ACC112 (cell line): Measurements from ENCODE around the gene CCDC81.
"Not testable (repeated sequence)": the region's sequence is repeated elsewhere in the genome, so short reads cannot be mapped to it uniquely, and the experiment has no call there.

ENCODE experiments used
- H2AFZ ChIP-seq: fragments of 200-600 bp; sonication (generic); one replicate; pipeline ENCODE4 v1.6.0; 2017; ENCODE audit warnings: antibody characterized with exemption, low read length; ENCODE audit not compliant: unreplicated experiment
- H3K27ac ChIP-seq: fragments of 200-600 bp; sonication (generic); 2 replicates; pipeline ENCODE4 v1.5.1; 2014; ENCODE audit warnings: low read depth, mild to moderate bottlenecking, antibody characterized with exemption, low read length, moderate library complexity
- H3K27me3 ChIP-seq: fragments of 200-600 bp; sonication (generic); 2 replicates; pipeline ENCODE4 v1.6.1; 2014; ENCODE audit warnings: mild to moderate bottlenecking, antibody characterized with exemption, low read length, moderate library complexity, mixed read lengths; ENCODE audit not compliant: insufficient read depth
- H3K36me3 ChIP-seq: fragments of 200-600 bp; sonication (generic); 2 replicates; pipeline ENCODE4 v1.6.1; 2016; ENCODE audit warnings: mild to moderate bottlenecking, antibody characterized with exemption, low read length, moderate library complexity, mixed read lengths; ENCODE audit not compliant: insufficient read depth
- H3K4me1 ChIP-seq: fragments of 200-600 bp; sonication (generic); one replicate; pipeline ENCODE4 v1.6.1; 2016; ENCODE audit warnings: low read length, mixed read lengths; ENCODE audit not compliant: insufficient read depth, unreplicated experiment, control insufficient read depth
- H3K4me3 ChIP-seq: fragments of 200-600 bp; sonication (generic); 2 replicates; pipeline ENCODE4 v1.5.1; 2014; ENCODE audit warnings: mild to moderate bottlenecking, low read depth, low read length
- H3K79me2 ChIP-seq: fragments of 200-600 bp; sonication (generic); one replicate; pipeline ENCODE4 v1.6.0; 2016; ENCODE audit warnings: low read length; ENCODE audit not compliant: control insufficient read depth, unreplicated experiment, insufficient read depth

Gene CCDC81

DNA sequence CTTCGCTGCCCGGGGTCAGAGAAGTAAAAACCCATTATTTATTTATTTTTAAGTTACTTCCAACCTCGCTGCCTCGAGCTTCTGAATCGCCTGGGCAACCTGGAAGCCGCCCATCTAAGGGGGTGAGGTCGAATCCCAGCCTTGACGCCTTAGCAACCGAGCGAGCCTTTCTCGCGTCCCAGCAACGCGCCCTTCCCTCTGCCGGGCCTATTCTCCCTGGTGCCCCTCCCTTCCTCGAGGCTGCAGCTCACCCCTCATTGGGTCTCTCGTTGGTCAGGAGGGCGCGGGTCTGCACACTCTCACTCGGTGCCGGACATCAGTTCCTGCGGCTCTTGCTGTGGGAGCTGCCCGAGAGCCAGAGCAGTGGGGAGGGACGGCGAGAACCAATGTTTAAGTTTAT is at the start of gene CCDC81:
Gene CCDC81 (plus strand): TSS at position 302 of the 400 bp plus-strand sequence. CDS start 277 bp downstream, outside the sequence.
- Histone ChIP-seq H3K27ac (no peak within 1 kb of the TSS), H3K4me3 (peak within 1 kb of the TSS; percentile 6; the same call in 1 of the 2 replicates), H3K4me1 (peaks cover 6% of the 10 kb centered on the region), H3K36me3 (no peaks in the 10 kb centered on the region), H3K27me3 (no peaks in the 10 kb centered on the region), H2AFZ (no peak within 1 kb of the TSS), H3K79me2 (no peaks in the 10 kb centered on the region)

DNA sequence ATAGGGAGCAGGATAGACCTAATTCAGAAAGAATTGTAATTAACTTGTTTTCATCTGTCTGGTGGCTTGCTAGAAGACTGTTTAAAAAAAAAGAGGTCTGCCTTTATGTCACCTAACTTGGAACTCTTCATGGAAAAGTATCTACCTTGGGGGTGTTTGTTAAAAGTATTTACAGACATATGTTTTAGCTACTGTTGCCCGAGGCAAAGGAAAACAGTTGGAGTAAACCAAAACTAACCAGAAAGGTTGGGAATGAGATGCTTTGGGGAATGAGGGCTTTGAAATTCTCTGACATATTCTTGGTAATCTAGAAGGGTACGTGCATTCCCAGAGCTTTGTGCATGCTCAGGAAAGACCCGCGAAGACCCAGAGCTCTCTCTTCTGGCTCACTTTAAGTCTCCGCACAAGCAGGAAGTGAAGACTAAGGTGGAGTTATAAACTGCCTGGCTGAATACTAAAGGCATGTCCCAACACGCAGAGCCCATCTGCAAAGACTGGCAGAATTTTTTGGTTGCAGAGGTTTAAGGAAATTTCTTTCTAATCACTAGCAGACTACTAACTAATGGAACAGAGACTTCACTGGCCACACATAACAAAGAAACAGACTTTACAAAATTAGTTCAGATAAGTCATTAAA is 39.4 kb upstream of the CCDC81 start:
- H3K79me2 ChIP-seq: no peaks in the 10 kb centered on the region
- no peaks in the 10 kb centered on the region for H3K4me1 ChIP-seq
- H2AFZ ChIP-seq: no peak overlapping the region
- no peaks in the 10 kb centered on the region for H3K27me3 ChIP-seq
- H3K36me3 ChIP-seq: peaks cover 5% of the 10 kb centered on the region; the same call in 1 of the 2 replicates
- no peak overlapping the region for H3K27ac ChIP-seq
- H3K4me3 ChIP-seq: no peak overlapping the region

DNA sequence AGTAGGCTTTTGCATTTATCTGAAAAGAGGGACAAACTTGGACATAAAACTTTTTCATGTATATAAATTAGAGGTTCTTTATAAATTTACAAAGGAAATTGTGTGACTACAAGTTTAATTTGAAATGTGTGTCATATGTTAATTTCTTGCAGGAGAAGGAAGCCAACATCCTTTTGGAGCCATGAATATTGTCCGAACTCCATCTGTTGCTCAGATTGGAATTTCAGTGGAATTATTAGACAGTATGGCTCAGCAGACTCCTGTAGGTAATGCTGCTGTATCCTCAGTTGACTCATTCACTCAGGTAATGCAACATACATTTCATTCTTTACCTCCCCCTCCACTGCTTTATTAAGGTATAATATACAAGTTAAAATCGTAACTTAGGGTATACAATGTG is 37.5 kb upstream of the CCDC81 start:
- Histone ChIP-seq H3K4me3 (no peak overlapping the region), H3K27ac (no peak overlapping the region), H3K36me3 (peaks cover 5% of the 10 kb centered on the region; the same call in 1 of the 2 replicates), H2AFZ (no peak overlapping the region), H3K79me2 (no peaks in the 10 kb centered on the region), H3K4me1 (no peaks in the 10 kb centered on the region), H3K27me3 (no peaks in the 10 kb centered on the region)

DNA sequence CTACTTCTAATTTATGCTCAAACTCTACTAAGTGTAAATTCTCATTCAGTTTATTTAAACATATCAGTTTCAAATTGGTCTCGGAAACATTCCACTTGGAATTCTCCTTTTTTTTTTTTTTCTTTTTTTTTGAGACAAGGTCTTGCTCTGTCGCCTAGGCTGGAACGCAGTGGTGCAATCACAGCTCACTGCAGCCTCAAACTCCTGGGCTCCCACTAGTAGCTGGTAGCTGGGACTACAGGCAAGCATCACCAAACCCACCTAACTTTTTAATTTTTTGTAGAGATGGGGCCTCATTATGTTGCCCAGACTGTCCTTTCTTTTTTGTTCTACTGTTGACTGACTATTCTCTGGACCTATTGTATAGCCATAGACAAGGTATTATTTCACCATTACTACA is 33.3 kb upstream of the CCDC81 start:
- H3K4me1 ChIP-seq: no peaks in the 10 kb centered on the region
- no peak overlapping the region for H3K27ac ChIP-seq
- no peaks in the 10 kb centered on the region for H3K27me3 ChIP-seq
- peaks cover 1% of the 10 kb centered on the region; the same call in 1 of the 2 replicates for H3K36me3 ChIP-seq
- no peak overlapping the region for H3K4me3 ChIP-seq
- no peak overlapping the region for H2AFZ ChIP-seq
- peaks cover 3% of the 10 kb centered on the region for H3K79me2 ChIP-seq

DNA sequence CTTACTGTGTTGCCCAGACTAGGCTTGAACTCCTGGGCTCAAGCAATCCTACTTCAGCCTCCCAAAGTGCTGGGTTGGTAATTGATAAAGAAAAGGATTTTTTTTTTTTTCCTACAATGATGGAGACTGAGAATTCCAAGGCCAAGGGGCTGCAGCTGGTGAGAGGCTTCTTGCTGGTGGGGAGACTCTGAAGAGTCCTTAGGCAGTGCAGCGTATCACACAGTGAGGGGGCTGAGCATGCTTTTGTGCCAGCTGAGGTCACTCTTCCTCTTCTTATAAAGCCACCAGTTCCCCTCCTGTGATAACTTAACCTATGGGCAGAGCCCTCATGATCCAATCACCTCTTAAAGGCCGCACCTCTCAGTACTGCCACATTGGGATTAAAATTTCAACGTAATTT is 28.2 kb upstream of the CCDC81 start:
- Histone ChIP-seq H3K27me3 (no peaks in the 10 kb centered on the region), H3K4me1 (no peaks in the 10 kb centered on the region), H3K79me2 (peaks cover 3% of the 10 kb centered on the region), H3K27ac (no peak overlapping the region), H2AFZ (no peak overlapping the region), H3K36me3 (no peaks in the 10 kb centered on the region), H3K4me3 (no peak overlapping the region)

DNA sequence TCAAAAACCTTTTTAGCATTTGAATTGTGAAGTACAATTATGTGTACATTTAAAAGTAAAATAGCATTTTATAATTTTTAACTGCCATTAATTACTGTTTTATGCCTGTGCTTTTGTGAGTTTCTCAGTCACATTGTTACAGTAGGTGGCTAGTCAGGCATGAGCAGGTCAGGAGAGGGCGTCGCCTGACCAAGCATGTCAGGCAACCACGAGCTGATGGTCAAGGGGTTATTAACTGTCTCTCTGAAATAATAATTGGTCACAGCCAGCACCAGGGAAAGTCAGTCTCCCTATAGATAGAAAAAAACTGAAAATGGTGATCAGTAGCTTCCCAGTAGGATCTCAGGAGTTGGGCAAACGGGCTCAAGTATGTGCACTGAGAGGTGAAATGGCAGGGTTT is 19.4 kb upstream of the CCDC81 start:
- Histone ChIP-seq H3K27me3 (no peaks in the 10 kb centered on the region), H3K27ac (no peak overlapping the region), H3K79me2 (no peaks in the 10 kb centered on the region), H2AFZ (no peak overlapping the region), H3K36me3 (no peaks in the 10 kb centered on the region), H3K4me1 (no peaks in the 10 kb centered on the region), H3K4me3 (no peak overlapping the region)

DNA sequence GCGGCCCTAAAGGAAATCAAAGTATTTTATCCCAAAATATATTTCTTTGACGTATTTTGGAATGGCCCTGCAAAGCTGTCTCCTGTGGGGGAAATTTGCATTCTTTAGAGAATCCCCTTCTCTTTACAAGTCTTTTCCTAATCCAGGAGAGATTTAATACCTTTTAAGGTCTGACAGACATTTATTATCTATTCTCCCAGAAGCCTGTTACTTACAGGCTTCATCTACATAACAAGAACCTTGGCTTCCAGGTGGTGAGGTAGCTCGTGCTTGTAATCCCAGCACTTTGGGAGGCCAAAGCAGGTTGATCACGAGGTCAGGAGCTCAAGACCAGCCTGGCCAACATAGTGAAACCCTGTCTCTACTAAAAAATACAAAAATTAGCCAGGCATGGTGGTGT is 17.3 kb upstream of the CCDC81 start:
- not testable (repeated sequence) for H3K27ac ChIP-seq, H3K4me3 ChIP-seq, H2AFZ ChIP-seq, H3K36me3 ChIP-seq, H3K79me2 ChIP-seq, H3K27me3 ChIP-seq, H3K4me1 ChIP-seq

DNA sequence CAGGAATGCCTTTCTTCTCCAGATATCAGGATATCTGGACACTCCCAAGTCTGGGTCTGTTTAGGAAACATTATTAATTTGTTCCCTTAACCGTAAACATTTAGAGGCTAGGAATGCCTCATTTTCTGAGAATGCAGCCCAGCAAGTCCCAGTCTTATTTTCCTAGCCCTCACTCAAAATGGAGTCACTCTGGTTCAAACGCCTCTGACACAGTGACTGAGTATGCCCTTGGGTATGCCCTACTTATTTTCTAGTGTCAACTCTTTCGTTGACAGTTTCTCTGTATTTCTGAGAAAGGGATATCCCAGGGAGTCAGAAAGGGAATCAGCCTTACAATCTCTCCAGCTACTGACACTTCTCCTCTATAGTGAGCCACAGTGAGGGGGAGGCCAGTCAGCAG is 16.0 kb upstream of the CCDC81 start:
- Histone ChIP-seq H3K79me2 (no peaks in the 10 kb centered on the region), H3K27ac (no peak overlapping the region), H3K4me1 (no peaks in the 10 kb centered on the region), H2AFZ (no peak overlapping the region), H3K4me3 (no peak overlapping the region), H3K36me3 (no peaks in the 10 kb centered on the region), H3K27me3 (no peaks in the 10 kb centered on the region)

DNA sequence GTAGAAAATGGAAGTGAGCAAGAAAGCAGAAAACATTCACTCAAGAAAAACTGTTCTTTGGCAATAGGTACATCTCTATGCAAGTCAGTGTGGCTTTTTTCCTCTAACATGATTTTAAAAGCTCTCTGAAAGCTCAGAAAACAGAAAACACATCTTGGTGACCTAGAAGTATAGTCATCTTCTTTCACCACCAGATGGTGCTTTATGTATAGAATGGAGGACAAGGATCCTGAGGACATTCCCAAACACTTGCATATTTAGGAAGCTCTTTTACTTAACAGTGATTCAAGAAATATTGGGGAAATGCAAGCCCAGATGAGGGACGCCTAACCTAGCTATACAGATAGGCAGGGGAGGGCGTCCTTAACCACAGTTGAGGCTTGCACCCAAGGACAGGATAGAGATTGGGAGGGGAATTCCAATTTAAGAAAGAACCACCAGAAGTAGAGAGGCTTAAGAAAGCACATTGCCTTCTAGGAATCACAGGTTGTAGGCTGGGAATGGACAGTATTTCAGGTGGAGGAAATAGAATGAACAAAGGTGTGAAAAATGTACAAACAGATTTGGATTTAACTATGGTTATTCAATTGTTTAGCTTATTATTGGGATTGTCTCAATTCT is 13.8 kb upstream of the CCDC81 start:
- no peaks in the 10 kb centered on the region for H3K27me3 ChIP-seq
- no peaks in the 10 kb centered on the region for H3K36me3 ChIP-seq
- no peak overlapping the region for H3K4me3 ChIP-seq
- no peaks in the 10 kb centered on the region for H3K4me1 ChIP-seq
- H3K27ac ChIP-seq: no peak overlapping the region
- H3K79me2 ChIP-seq: no peaks in the 10 kb centered on the region
- H2AFZ ChIP-seq: no peak overlapping the region

DNA sequence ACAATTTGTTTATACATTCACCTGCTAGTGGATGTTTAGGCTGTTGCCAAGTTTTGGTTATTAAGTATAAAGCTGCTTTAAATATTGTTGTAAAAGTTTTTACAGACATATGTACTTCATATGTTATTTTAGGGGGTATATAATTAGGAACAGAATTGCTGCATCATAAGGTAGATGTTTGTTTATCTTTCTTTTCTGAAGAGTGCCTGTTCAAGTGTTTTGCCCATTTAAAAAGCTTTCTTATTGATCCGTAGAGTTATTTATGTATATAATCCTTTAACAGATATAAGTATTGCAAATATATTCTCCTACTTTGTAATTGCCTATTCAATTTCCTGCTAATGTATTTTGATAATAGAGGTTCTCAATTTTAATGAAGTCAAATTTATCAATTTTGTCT is 11.3 kb upstream of the CCDC81 start:
- no peak overlapping the region for H2AFZ ChIP-seq
- H3K27me3 ChIP-seq: no peaks in the 10 kb centered on the region
- H3K4me3 ChIP-seq: no peak overlapping the region
- no peaks in the 10 kb centered on the region for H3K4me1 ChIP-seq
- no peaks in the 10 kb centered on the region for H3K36me3 ChIP-seq
- H3K79me2 ChIP-seq: no peaks in the 10 kb centered on the region
- no peak overlapping the region for H3K27ac ChIP-seq

DNA sequence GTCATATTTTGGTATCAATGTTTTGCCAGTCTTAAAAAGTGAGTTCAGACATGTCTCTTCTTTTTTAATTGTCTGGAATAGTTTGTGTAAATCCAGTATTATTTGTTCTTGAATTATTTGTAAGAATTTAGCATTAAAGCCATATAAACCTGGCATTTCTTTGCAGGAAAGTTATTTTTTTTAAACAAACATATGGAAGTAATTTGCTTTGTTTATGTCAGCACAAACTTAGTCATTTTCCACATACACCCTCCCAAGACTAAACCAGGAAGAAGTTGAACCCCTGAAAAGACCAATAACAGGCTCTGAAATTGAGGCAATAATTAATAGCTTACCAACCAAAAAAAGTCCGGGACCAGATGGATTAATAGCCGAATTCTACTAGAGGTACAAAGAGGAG is 9.1 kb upstream of the CCDC81 start:
- Histone ChIP-seq H3K27ac (no peak overlapping the region), H3K4me1 (no peaks in the 10 kb centered on the region), H3K4me3 (no peak overlapping the region), H3K36me3 (no peaks in the 10 kb centered on the region), H3K79me2 (no peaks in the 10 kb centered on the region), H3K27me3 (no peaks in the 10 kb centered on the region), H2AFZ (no peak overlapping the region)
